ENCODE results near the gene SPATS2.

Gene SPATS2

DNA sequence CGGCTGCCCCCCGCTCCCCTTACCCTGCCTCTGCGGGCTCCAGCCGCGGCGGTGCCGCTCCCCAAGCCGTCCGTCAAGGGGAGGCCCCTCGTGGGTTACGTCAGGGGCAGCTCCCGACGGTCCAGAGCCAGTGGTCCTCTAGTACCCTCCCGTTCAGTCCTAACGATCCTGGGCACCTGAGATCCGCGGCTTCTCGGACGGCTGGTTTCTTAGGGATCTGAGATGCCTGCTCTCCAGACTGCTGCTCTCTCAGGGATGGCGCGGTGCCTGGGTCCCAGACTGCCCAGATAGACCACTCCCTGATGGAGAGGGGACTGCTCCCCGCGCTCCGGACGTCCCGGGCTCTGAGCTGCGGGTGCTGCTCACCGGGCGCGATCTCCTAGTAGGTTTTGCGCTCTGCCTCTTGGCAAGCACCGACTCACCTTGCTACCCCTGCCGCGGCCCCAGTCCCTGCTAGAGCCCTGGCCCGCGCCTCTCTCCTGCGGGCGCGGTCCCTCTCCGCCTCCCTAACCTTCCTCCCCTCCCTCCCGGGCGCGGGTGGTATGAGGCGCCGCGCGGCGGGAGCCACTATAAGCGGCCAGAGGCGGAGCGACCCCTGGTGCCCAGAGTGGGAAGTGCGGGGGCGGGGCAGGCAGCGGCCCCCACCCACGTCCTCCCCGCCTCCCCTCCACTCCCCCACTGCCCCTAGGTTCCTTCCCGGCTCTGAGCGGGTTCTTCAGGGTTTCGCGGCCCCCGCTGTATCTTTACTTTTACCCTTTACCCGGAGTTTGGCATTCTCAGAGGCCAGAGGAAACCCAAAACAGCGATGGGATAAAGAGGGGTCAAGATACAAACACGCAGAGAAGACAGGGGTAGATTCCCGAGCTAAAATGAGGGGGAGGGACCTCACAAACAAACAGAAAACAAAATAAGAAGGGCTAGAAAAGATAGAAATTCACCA is 30.3 kb upstream of the SPATS2 start, which contains the start of gene C1QL4:
Gene C1QL4, minus strand, starts transcription at position 544 of the 940 bp plus-strand sequence. CDS start 711 bp downstream, outside the sequence.
- DNase-seq = peak; percentile 81 to 88

DNA sequence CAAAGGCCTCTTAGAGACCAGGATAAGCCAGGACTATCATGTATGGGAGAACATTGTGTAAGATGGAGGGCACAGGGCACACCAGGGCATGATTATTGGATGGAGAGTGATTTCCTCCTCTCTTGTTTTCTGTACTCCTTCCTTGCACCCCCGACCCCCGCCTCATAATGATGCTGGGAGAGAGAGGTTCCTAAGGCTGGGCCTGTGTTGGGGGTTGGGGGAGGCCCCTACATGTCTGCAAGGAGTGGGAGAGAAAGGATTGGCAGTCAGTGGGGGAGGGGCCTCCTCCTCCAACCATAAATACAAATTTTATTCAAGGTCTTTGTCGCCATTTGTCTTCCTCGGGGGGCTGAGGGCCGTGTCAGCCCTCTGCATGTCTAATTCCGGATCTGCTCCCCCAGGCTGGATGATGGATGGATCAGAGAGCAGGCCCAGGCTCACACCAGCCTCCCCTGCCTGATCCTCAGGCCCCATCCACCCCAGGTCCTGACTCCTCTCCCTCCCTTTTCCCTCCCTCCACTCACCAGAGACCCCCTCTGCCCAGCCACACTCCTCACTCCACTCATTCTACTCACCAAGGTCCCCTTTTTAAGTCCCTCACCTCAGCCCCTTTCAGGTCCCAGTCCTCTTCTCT is 28.3 kb upstream of the SPATS2 start:
- DNase-seq = no peak

DNA sequence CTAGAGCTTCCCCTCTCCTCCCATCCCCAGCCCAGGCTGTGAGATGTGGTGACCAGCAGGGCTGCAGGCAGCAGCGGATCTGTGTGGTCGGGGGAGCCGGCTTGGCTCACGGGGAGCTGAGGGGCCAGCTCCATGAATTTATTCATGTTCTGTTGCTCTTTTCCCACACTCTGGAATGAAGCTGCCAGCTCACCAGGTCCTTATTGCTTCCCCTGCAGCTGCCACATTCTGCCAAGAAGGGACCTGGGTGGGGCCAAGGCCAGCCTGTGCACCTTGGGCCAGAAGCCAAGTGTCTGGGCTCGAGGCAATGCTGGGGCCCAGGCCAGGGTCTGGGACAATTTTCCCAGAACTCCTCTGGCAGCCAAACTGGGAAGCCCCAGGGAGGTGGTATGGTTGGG is 27.8 kb upstream of the SPATS2 start:
- no peak for DNase-seq

DNA sequence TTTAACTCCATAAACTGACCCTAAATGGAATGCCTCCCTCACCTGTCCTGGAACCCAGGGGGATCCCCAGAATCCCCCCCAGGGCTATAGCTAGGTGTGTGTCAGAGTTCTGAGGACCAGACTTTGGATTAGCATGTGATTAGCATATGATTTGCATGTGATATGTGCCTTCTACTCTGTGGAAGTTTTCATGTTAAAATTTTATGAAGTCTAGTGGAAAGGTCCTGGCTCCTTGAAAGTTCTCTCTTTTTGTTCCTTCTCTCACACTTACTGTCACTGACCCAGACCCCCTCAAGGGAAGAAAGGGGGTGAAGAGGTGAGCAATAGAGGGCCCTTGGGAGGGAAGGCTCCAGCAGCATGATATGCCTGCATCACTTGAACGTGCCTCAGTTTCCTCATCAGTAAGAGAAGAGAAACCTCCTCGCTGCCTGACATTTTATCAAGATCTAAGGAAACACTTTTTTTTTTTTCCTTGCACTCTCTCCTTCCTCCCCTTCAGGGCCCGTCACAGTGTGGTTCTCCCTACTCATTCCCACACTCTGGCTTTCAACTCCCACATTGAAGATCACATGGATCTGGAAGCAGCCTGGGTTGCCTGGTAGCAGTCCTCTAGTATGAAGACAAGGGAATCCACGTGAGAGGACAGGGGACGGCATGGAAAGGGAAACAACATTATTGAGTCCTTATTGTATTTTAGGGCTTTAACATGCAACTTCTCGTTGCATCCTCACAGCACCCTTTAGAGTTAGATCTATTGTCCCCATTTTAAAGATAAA is 27.0 kb upstream of the SPATS2 start:
- no peak for DNase-seq

DNA sequence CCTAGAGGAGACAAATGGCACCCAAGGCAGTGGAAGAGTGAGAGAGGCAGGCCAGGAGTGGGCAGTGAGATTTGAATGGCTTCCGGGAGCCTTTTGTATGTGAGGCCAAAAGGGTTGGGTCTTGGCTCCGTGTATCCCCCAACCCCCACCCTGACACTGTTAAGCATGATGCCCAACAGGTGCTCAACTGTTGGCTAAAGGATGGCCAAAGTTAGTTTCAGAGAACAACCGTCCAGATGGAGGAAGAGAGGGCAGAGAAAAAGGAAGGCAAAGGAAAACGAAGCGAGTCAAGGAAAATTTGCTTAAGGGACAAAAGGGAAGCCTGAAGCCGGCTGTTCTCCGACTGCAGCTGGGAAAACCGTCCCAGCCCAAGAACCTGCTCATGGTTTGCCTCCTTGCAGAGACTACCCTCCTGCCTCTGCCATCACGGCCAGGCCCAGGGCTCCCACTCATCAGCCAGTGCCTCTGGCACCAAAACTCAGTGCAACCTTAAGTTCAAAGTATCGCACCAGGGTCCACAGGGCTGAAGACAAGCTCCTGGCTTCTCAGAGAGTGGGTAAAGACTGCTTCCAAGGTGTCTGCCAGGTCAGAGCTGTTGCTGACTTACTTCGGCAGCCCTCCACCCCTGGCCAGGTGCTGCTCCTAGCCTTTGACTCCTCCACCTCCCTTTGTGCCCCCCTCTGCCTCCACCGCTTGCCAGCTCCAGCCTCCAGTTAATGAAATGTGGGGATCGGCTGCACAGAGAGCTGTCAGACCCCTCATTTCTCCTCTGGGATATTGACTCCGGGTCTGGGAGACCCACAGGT is 26.1 kb upstream of the SPATS2 start:
- no peak for DNase-seq

DNA sequence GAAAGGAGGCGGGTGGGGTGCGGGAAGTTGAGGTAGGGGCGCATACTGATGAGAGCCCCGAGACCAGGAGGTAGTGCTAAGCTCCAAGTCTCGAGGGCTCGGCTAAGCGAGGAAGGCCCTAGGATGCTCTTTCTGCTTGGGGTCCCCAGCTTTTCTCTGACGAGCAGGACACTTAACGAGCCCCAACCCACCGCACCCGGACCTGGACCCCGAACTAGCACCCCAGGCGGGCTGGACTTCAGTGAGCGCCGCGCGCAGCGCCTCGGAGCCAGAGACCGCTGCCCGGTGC is 25.5 kb upstream of the SPATS2 start:
- DNase-seq = no peak

DNA sequence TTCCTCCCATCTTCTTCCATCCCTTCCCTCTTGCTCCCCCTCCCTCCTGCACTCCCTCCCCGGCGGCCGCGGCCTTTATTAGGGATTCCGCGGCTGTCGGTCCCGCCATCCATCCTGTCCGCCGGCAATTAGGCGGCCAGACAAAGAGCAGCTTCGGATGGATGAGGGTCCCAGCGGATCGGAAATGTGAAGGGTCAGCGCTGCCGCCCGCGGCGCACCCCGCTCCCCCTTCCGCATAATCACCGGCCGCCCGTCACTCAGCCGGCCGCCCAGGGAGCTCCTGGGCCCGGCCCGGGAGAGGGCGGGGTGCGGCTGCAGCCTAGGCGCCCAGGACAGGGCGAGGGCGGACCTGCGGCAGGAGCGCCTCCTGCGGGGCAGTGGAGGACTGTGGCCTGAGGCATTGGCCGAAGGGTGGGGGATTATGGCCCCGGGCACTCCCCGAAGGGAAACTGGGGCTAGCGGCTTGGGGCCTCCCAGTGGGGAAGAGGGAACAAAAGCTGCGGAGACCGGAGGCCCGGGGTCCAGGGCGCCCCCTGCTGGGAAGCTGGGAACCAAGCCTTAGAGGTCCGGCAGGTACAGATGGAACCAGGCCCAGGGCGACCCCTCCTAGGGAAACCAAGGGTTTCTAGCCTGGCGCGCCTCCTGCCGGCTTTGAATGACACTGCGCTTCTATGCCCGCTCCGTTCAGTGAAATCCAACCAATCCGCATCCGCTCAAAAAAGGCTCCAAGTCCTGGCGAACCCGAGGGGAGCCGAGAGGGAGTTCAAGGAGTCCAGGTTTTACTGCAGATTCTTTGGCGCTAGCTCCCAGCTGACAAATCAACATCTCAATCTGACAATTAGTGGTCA is 25.0 kb upstream of the SPATS2 start:
- DNase-seq = peak; percentile 61 to 73

DNA sequence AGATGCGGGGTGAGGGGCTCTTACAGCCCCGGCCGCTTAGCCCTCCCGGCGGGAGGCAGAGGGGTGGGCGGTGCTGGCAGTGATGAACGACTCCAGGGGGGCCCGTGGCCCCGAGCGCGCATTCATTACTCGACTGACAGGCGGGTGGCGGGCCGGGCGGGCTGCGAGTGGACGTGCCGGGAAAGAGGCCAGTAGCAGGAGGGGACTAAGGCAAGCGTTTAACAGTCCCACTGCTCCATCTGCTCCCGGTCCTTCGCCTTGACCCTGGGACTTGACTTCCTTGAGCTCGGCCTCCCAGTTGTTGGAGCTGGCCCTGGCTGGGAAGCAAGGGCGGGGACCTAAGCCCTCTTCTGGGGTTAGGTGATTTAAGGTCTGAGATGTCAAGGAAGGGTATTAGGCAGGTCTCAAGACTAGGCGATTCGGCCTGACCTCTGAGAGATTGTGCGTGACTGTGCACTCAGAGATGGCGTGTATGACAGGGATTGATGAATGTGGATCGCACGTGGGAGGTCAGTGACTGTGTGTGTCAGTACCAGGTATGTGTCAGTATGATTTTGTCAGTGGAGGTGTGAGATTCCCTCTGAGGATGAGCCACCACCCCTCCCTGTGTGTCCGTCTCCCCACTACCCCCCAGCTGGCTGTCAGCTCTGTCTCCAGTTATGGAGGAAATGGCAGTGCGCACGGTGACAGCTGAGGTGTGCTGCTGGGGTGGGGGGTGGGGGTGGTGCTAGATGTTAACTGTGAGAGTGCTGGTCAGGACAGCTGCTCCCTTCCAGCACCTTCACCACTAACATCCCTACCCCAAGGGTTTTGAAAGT is 24.1 kb upstream of the SPATS2 start:
- DNase-seq = peak; percentile 40 to 72

DNA sequence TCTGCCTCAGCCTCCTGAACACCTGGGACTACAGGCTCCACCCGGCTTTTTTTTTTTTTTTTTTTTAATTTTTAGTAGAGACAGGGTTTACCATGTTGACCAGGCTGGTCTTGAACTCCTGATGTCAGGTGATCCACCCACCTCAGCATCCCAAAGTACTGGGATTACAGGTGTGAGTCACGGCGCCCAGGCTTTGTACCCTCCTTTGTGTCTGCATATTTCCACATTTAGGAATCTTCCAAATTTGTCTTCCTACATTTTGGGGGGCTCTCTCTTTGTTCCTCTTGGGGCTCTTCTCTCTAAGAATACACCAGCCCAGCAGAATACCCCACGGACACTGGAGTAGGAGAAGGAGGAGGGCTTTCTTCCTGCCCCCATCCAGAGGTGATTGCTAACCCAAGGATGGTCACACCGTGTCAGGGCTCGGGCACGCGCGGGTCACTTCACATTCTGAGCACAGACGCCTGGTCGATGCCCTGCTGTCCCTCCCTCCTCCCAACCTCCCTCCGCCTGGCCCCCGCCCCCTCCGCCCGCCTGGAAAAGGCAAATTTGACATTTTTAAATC is 22.7 kb upstream of the SPATS2 start:
- DNase-seq = no peak

DNA sequence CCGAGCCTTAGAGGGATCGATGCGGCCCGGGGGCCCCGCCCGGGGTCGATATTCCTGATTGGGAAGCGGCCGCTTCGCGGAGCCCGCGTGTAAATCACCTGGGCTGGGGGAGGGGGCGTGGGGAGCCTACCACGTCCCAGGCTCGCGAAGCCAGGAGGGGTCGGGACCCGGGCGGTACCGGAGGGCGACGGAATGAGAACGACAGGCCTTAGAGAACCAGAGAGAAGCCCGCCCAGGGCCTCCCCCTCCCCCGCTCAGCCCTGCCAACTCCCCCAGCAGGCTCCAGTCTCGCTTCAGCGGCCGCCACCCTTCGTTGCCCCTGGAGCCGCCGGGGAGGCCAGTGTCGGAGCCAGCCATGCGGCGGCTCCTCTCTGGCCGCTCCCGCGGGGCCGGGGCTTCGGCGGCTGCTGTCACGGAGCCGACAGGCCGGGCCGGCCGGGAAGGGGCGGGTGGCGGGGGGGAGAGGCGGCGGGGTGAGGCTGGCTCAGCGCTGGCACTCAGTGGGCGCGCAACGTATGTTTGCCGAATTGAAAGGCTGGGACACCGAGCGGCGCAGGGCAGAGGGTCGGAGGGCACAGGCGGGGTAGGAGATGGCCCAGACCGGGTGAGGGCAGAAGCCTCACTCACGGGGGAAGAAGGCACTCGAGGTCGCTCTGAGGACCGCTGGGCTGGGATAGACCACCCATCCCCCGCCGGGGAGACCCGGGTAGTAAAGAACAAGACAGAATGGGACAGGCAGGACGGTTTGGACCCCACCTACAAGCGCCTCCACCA is 22.0 kb upstream of the SPATS2 start:
- peak in 1 of 2 experiments; percentile 26 for DNase-seq

DNA sequence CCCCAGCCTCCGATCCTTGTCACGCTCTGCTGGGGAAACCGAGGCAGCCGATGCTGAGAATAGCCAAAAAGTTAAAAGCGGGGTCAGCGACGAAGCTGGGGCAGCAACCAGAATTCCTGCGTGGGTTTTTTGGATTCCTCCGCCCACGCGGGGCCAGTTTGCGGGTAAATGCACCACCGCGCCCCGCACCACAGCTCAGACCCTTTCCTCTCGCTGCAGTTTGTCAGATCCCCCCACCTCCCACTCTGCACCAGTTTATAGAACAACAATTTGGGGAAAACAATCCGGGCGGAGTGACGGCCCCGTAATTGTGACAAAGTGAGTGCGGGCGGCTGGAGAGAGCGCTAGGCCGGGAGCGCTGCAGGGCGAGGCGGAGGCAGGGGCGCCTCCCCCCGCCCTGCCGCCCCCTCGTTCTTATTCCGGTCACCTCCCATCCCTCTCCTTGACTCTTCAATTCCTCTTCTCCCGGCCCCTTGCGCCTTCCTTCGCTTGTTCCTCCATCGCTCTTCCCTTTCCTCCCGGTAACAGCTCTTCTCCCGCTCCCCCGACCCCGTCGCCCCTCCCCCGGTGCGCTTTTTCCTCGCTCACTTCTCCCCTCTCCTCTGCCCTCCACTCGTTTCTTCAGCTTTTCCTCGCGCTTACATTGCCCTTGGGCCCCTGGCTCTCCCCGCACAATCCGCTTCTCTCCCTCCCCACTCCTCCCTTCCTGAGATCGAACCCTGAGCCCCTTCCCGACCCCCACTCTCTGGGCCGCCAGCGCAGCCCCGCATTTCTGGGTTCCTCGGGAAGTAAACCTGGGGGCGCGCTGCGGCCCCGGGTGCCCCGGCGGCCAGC is 21.2 kb upstream of the SPATS2 start:
- no peak for DNase-seq

DNA sequence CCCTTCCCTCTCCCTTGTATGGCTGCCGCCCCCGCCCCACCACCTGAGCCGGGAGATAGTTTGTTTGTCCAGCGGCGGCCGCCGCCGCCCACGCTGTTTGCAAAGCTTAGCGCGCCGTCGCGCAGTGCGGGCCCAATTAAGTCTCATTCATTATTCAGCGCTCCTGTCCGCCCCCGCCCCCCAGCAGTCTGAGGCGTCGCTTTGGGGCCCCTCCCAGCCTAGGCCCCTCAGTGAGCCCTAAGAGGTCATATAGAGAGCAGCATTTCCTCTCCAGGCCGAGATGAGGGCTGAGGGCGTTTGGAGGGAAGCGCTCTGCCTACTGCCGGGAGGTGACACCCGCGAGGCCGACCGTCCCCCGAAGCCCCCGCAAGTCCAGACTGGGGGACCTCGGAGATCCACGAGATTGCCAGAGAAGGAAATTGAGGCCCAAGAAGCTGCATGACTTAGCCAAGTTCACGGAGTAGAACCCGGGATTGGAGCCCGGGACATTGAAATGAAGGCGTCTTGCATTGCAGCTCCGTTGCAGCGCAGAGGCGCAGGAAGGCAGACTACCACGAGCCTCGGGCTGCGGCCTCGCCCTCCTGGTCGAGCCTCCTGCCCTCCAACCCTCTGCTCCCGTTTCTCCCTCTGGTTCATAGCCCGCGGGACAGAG is 20.5 kb upstream of the SPATS2 start, which contains the start of gene DNAJC22:
Gene DNAJC22, plus strand, starts transcription at position 230 of the 652 bp plus-strand sequence. CDS start 1,985 bp downstream, outside the sequence.
- DNase-seq = peak; percentile 30 to 39

DNA sequence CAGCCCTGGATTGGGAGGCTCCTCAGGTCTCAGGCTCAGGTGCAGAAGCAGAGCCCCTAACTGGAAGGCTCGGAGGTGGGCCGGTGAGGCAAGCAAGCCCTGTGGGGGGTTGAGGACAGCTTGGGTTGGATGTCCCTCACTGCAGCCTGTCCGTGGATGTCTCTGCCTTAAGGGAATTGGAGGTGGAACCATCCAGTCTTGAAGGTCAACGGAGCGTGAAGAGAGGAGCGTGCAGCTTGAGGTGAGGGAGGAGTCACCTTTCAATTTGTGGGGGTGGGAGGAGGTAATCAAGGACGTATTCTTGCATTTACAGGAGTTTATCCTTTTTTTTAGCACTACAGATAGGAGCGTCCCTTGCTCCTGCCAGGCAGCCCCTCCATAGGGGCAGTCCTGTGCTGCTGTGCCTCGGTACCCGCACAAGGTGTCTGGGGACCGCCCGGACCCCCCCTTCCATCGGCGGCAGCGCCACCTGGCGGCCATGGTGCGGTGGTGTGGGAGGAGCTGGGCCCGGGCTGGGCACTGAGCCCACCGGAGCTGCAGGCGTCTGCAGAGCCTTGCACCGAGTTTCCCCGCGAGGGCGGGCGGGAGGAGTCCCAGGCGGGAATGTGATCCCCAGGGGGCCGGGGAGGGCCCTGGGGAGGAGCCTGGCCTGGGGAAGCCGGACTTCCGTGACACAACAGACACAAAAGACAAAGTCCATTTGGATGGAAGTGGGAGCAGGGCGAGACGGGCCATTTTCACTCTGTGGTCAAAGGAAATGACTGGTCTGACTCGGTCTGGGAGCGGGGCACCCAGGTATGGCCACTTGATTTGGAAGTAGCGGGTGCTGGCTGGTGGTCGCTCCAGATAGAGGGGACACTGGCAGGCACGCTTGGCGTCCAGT is 19.7 kb upstream of the SPATS2 start:
- peak; percentile 66 to 75 for DNase-seq

DNA sequence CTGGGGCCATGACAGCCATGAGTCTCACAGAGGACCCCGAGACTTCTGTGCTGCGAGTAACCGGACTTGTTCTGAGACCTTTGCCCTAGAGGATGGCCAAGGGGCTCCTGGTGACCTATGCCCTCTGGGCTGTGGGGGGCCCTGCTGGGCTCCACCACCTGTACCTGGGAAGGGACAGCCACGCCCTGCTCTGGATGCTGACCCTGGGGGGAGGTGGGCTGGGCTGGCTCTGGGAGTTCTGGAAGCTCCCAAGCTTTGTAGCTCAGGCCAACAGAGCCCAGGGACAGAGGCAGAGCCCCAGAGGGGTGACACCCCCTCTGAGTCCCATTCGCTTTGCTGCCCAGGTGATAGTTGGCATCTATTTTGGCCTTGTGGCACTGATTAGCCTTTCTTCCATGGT is 18.5 kb upstream of the SPATS2 start:
- DNase-seq = no peak

DNA sequence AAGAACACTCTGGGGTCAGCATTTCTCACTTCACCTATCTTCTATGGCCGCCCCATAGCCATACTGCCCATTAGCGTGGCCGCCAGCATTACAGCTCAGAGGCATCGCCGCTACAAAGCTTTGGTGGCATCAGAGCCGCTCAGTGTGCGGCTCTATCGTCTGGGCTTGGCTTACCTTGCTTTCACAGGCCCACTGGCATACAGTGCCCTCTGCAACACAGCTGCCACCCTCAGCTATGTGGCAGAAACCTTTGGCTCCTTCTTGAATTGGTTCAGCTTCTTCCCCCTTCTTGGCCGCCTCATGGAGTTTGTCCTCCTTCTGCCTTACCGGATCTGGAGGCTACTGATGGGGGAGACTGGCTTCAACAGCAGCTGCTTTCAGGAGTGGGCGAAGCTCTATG is 18.0 kb upstream of the SPATS2 start:
- DNase-seq = no peak

DNA sequence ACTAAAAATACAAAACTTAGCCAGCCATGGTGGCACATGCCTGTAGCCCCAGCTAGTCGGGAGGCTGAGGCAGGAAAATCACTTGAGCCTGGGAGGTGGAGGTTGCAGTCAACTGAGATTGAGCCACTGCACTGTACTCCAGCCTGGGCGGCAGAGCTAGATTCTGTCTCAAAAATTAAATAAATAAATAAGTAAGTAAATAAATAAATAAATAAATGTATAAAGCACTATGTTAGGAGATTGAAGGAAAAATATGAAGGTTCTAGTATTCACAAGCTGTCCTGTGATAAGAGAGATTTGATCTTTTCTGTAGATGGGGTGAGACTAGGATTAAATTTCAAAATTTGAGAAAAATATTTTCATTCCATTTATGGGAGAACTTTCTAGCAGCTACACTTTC is 14.9 kb upstream of the SPATS2 start:
- DNase-seq = no peak

DNA sequence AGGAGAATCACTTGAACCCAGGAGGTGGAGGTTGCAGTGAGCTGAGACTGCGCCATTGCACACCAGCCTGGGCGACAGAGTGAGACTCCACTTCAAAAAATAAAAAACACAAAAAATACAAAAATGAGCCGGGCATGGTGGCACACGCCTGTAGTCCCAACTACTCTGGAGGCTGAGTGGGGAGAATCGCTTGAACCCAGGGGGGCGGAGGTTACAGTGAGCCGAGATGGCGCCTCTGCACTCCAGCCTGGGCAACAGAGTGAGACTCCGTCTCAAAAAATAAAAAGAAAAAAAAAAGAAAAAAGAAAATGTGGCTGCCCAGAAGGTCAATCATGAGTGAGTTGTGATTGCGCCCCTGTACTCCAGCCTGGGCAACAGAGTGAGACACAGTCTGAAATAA is 11.3 kb upstream of the SPATS2 start:
- DNase-seq = no peak
